Measurements from ENCODE around the gene TXNDC17.
"Not testable (repeated sequence)": the region's sequence is repeated elsewhere in the genome, so short reads cannot be mapped to it uniquely, and the experiment has no call there.

Gene TXNDC17
- total RNA-seq, result 14.8 to 15.4 reads per million in 2 donors

DNA sequence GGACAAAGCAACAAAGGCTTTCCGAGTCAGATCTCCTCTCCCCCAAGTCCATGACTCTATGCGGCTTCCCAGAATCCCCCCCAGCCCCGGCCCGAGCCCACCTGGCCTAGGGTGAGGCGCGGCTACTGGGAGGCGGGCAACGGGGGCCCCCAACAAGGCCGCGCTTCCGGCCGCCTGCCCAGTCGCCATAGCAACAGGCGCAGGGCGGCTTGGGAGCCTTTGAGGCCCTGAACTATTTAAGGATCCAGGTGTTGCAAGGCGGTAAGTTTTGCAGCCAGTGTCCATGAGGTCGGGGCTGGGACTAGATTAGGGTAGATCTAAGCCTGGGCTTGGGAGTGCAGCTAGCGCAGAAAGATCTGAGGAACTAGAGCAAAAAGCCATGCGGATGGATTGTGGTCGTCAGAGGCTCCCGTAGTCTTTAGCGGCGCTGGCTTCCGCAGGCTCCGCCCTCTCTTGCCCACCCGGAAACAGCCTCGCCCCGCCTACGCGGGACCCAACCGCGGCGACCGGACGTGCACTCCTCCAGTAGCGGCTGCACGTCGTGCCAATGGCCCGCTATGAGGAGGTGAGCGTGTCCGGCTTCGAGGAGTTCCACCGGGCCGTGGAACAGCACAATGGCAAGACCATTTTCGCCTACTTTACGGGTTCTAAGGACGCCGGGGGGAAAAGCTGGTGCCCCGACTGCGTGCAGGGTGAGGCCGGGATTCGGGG, at the start of gene TXNDC17, which contains the start of gene KIAA0753:
Gene TXNDC17 (plus strand): TSS at position 525 of the 711 bp plus-strand sequence. CDS start 23 bp downstream, at position 548.
Gene KIAA0753 (minus strand): TSS at position 176 of the 711 bp plus-strand sequence. CDS start 5,608 bp downstream, outside the sequence.
- DNase-seq, result peak; percentile 75

DNA sequence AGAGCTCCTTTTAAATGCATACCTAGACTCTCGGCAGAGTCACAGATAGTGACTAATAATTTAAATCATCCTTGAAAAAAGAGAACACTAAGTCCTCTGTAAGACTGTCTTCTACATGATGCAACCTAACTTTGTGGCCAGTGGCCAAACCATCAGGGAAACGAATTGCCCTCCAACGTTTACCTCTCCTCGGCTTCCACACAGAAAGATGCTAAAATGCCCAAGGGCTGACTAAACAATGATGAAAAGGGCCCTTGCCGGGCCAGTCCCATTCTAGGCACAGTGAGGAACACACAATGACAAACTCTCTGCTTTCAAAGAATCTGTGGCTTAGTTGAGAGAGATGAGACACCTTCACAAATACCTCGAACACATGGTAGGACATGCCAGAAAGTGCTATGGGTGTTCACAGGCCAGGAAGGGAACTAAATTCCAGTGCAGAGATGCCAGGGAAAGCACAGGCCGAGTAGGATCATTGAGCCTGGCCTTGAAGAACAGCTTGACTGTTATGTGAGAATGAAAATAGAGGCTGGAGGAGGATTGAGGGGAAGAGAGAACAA, 49.2 kb upstream of the TXNDC17 start:
- DNase-seq, result no peak

DNA sequence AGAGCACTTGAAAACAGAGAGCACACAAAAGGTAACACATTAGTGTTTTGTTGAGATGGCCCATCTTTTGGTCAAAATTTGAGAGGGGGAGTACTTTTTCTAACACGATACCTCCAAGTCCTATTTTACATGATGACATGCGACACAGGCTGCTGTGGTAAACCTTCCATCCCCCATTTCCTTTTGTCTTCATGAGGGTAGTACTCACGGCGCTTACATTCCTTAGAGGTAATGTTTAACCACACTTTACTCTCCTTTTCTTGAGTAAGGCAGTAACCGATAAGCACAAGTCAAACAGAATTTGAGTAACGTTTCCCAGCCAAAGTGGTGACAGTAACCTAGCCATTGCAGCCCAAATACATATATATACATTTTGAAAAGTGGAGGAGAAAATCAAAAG, 48.7 kb upstream of the TXNDC17 start:
- DNase-seq, result no peak

DNA sequence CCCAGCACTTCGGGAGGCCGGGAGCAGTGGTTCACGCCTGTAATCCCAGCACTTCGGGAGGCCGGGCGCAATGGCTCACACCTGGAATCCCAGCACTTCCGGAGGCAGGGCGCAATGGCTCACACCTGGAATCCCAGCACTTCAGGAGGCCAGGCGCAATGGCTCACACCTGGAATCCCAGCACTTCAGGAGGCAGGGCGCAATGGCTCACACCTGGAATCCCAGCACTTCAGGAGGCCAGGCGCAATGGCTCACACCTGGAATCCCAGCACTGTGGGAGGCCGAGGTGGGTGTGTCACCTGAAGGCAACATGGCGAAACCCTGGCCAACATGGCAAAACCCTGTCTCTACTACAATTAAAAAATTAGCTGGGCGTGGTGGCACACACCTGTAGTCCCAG, 47.5 kb upstream of the TXNDC17 start:
- not testable (repeated sequence) for DNase-seq

DNA sequence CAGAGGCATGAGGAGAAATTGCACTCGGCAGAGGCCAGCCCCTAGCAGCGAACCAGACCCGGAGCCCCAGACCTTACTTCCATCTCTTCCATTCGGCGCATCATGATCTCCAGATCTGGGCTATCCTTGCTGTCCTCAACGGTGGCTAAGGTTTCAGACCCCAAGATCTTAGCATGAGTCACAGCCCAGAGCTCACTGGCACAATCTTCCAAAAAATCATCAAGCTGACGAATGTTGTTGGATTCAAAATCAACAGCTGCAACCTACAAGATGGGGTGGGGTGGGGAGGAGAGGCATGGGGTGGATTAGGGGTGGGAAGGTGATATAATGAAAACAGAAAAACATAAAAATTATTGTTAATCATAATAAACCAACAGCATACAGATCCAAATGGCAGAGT, 44.8 kb upstream of the TXNDC17 start:
- DNase-seq, result no peak

DNA sequence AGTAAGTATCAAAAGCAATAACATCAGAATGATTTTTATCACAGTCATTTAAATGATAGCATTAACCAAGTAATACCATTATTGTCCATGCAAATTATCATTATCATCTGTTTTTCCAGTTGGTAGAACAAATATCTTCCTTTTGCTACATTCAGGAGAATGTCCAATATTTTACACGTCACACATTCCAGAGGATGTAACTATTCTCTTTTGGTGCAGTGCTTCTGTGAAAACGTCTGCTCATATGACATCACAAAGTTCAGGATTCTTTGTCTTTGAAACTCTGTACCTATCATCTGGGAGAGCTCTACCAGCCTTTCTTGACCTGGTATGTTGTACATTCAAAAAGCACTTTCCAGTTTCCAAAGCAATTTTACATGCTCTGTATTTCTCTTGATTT, 44.3 kb upstream of the TXNDC17 start:
- DNase-seq, result no peak

DNA sequence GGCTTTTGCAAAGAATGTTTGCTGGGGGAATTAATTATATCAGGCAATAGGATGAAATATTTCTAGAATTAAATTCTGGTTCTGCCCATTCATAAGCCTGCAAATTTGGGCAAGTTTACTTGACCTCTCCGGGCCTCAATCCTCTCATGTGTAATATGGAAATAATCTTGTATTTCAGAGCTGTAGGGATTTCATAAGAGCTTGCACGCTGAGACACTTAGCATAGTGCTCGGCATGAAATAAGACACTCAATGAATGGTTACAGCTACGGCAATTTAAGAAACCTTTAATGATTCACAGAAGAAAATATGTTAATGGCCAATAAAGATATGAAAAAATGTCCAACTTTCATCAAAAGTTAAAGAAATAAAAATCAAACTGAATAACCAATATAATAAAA, 43.9 kb upstream of the TXNDC17 start:
- DNase-seq, result no peak

DNA sequence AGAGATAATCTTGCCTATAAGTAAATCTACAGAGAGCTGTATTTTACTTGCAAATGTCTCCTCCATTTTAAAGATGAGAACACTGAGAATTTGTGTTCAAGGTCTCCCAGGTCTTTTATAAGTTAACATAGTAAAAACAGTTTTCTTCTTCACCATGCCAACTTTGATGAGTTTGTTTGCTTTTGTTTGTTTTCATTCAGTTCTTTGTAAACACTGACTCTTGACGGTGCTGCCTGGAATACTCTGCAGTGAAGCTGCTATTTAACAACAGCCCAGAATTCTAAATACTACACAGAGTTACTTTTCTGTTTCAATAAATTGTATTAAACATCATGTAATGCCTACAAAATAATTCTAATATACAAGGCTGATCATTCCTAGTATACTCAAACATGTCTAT, 43.1 kb upstream of the TXNDC17 start:
- DNase-seq, result no peak

DNA sequence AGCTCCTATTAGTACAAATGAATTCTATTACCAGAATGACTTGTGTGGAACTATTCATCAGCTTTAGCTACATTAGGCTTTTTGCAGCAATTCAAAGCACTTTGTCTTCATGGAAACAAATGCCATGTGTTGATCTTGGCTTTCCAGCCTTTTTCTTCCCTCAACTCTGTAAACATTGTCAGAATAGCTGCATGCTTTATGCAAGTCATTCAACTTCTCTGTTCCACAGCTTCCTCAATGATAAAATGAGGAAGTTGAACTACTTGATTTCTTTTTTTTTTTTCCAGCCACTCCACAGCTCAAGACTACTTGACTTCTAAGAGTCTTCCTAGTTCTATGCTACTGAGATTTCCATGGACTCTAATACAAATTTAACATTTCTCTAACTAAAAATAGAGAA, 41.5 kb upstream of the TXNDC17 start:
- no peak for DNase-seq

DNA sequence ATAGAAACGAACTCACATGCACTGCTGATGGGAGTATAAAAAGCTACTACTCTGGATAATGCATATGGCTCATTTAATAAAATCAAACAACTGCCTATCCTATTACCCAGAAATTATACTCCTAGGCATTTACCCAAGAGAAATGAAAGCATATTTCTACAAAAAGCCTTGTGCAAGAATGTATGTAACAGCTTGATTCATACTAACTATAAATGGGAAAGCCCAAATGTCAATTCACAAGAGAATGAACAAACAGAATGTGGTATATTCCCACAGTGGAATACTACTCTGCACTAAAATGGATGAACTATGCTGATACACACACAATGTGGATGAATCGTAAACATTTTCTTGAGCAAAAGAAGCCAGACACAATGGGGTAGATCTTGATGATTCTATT, 38.7 kb upstream of the TXNDC17 start:
- DNase-seq, result no peak

DNA sequence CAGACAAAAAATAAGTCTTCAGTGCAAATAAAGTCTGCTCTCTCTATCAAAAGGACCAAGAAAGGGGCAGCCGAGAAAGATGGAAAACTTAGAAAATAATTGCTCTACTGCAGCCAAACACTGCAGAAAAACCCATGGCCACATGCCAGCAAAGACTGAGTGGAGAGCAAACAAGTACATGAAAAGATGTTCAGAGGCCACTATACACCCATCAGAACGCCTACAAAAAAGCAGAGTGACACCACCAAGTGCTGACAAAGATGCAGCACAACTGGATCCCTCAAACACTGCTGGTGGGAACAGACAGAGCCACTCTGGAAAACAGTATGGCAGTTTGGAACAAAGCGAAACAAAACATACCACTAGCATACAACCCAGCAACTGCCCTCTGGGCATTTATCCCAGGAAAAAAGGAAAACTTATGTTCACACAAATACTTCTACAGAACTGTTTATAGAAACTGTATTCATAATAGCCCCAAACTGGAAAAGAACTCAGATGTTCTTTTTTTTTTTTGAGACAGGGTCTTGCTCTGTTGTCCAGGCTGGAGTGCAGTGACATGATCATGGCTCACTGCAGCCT, 37.0 kb upstream of the TXNDC17 start:
- no peak for DNase-seq

DNA sequence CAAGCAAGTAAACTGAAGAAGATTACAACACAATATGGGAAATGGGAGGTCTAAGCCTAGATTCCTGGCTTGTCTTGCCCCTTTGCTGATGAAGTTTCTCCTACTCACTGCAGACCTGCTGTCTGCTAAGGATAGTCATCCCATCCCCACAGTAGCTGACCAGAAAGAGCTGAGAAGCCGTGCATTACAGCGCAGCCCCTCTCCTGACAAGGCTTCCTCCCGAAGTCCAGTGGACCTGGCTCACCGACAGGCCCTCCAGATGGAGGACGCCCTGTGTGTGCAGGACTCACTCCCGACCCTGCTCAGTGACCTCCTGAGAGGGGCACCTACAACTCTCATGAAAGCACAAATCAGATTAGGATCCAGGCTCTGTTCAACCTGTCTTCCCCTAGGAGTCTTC, 35.7 kb upstream of the TXNDC17 start:
- no peak for DNase-seq

DNA sequence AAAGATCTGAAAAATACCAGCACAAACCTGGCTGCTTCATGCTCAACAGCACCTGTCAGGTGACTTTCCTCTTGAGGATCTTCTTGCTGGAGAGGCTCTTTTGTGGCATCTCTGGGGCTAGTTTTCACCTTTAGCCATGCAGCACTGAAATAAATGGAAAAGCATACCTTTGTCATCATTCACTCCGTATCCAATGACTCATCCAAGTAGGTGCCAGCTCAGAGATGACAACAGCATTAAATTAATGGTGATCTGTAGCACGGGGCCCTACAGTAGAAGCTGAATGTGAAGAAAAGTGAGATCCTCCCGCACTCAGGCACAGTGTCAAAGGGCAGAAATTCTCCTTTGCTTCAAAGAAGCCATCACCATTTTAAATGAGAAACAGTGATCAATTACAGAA, 32.5 kb upstream of the TXNDC17 start:
- no peak for DNase-seq

DNA sequence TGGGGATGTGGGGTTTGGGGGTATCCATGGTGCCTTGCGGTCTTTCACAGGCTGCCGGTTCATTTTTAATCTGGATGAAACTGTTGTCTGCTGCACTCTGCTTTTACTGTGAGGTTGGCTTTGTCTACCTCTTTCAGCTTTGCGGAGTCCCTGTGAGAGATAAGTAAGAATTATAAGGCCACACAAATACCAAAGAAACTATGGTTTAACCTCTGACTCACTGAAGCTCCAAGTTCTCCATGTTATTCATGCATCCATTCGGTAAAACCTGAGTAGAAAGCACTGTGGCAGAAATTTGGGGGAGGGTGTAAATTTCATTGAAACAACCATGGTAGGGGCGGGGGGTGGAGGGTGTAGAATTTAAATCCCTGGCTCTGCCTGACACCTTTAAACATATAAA, 30.8 kb upstream of the TXNDC17 start:
- no peak for DNase-seq

DNA sequence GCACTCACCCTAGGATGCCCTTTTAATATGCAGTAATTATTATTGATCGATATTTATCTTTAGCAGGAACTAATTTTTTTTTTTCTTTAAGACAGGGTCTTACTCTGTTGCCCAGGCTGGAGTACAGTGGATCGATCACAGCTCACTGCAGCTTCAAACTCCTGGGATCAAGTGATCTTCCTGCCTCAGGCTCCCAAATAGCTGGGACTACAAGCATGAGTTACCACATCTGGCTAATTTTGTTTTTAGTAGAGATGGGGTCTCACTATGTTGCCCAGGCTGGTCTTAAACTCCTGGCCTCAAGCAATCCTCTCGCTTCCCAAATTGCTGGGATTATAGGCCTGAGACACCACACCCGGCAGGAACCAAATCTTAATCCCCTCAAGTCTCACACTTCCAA, 29.6 kb upstream of the TXNDC17 start:
- no peak for DNase-seq

DNA sequence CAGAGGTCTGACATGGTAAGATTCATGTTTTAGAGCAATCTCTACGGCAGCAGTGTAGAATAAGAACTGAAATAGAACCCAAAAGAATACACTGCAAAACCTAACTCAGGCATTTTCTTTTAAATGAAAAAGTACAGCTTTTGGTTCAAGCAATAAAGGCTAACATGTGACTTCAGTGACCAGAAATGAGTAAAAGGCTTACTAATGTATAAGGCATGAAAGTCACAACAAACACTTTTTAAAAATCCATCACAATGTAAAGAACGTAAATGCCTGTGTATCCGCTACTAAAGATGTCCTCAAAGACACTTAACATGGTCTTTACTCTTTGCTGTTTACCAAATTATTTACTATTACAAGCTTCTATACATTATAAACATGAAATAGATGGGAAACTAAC, 16.9 kb upstream of the TXNDC17 start:
- DNase-seq, result no peak

DNA sequence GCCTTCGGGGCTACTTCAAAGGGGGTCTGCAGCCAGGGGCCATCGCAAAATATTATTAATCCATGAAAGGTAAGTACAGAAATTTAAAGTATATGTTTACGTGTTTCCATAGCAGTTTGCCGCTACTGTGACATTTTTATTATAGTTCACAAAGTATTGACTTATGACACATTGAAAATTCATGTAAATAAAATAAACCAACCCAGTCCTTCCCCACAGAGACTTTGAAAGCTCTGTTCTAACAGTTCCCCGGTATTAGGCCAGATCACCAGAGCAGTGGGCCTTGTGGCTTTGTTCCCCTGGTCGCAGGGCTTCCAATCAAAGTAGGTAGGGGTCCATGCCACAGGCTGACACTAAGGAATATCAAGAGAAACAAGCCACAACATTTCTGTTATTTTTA, 14.2 kb upstream of the TXNDC17 start:
- DNase-seq, result no peak

DNA sequence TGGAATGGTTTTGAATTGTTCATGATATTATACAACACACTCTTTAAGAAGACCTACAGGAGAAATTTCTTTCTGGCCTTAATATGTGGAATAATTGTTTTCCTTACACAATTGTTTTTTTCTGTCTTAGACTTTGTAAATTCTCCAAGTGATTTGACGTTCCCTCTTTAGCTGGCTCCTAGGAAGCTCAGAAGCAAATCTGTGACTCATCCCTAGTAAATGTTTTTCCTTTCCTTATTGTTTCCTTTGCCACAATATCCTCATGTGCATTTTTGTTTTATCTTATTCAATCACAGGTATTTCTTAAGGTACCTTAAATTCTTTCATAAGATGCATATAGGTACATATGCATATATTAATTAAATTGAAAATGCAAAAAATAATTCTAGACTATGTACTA, 13.8 kb upstream of the TXNDC17 start:
- no peak for DNase-seq

DNA sequence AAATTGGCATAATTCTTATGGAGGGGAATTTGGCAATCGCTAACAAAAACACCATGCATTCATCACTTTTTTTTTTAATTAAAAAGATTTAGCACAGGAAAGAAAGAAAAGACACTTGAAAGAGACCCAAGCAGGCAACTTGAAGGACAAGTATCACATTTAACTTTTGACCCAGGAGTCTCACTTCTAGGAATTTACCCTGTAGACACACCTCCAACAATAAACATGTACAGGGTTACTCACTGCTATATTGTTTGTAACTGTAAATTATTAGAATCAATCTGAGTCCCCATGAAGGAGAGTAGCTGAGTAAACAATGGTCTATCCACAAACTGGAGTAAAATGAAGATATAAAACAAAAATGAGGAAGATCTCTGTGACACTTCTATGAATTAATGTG, 10.5 kb upstream of the TXNDC17 start:
- no peak for DNase-seq

DNA sequence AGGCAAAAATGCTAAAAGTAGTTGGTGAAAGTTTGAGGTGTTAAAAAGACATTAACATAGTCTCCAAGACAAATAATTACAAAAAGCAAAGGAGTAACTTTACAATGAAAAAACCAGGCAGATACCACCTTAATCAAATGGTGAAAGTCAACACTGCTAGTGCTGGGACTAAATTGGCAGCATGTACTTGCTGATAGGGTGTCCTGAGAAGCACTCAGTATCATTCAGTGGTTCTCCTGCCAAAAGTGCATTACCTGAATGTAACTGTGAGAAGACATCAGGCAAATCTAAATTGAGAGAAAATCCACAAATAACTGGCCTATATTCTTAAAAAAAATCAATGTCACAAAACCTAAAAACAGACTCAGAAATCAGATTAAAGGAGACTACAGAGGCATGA, 8.3 kb upstream of the TXNDC17 start:
- no peak for DNase-seq

DNA sequence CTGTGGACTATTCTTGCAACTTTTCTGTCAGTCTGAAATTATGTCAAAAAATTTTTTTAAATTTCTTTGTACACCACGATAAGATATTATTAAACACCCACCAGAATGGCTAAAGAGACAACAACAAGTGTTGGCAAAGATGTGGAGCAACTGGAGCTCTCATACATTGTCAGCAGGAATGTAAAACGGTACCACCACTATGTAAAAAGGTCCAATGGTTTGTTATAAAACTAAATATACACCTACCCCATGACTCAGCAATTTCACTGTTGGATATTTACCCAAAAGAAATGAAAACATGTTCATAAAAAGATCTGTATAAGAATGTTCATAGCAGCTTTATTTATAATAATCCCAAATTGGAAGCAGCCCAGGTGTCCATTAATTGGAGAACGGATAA, 7.6 kb upstream of the TXNDC17 start:
- no peak for DNase-seq

DNA sequence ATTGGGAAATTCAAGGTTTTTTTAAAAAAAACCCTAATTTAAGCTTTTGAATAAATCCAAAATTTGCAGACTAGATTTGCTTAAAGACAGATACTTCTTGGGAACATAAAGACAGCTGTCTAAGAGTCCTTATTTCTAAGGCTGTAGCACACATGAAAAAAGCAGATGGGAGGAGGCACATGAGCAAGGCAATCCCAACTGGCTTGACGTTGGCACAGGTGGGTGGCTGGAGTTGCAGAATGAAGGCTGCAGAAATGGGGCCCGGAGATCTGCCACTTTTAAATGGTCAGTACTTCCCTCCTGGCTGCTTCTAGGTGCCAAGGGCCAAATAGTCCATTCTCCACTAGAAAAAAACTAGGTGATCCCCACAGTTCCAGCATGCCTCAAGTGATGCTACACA, 4.8 kb upstream of the TXNDC17 start:
- DNase-seq, result no peak

DNA sequence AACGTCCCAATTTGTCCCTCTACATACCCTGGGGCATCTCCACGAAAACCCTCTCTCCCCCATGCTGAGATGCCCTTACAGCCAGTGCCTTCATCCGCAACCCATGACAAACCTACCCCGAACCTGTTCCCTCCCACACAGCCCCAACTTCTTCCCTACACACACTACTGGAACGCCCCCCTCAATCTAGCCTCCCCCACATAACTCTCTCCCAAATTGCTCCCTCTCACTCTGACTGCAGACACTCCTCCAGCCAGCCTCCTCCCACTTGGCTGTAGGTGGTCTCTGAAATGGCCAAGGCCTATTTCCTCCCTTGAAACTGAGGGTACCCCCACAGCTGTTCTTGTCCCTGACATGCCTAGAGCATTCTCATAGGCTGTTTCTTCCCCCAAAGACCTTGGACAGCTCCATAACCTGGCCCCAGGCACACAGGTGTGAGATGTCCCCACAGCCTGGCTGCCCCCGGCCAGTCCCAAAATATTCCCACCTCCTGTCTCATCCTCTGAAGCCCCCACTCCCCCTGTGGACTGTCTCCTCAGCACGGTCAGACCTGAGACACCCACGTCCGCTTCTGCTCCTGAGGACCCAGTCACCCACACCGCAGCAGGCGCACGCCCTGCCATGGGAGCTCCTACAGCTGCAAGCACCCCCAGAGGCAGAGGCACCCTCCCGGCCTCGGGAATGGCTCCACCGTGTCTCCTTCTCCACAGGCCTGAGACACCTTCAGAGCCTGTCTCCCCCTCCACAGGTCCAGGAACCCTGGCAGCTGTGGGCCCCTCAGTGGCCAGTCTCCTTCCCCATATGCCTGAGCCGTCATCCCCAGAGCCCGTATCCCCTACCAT, 4.0 kb upstream of the TXNDC17 start:
- DNase-seq, result no peak

DNA sequence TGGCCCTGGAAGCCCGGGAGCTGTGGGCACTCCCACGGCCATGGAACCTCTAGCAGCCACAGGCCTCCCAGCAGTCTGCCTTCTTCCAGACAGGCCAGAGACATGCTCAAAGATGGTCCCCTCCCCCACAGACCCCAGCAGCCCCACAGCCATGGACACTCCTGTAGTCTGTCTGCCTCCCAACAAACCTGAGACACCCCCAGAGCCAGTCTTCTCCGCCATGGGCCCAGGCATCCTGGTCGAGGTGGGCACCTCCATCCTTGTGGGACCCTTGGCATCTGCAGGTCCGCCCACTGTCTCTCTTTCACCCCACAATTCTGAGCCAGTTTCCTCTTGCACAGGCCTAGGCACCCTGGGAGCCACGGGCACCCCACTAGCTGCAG, 3.4 kb upstream of the TXNDC17 start:
- no peak for DNase-seq

All from T-helper 9 cell (primary cell).